Keratinocyte (primary cell): ENCODE results near the gene LENG9. TPM values are rescaled to one million over a fixed set of nuclear protein-coding genes. Genes with fewer than 3 reads are reported as not detected.

Experiments
- DNase-seq: peaks from one replicate; pipeline ENCODE4 v3.0.0-alpha.2; 2011; ENCODE audit warnings: low read depth, missing footprints, low spot score
- FAIRE-seq: peaks from 2 replicates; lab custom pipeline; 2011; peaks lifted over from hg19 to GRCh38; lab: Jason Lieb, UNC
- H2AFZ ChIP-seq: 2 replicates; pipeline ENCODE4 v1.6.0; 2012; ENCODE audit warnings: low read length, control low read depth, inconsistent platforms; ENCODE audit not compliant: control insufficient read depth
- H3K27ac ChIP-seq: 2 replicates; pipeline ENCODE4 v1.5.1; 2011; ENCODE audit warnings: low read length; ENCODE audit not compliant: control insufficient read depth, insufficient read depth
- H3K27me3 ChIP-seq: 3 replicates; pipeline ENCODE4 v1.6.0; 2011; ENCODE audit warnings: low read length; ENCODE audit not compliant: control insufficient read depth, insufficient read depth; ENCODE audit errors: extremely low read depth
- H3K36me3 ChIP-seq, 2 experiments: 2 replicates in 1 of 2; 3 replicates in 1 of 2; pipeline ENCODE4 v1.5.1; 2011; ENCODE audit warnings: low read length in 2 of 2, mild to moderate bottlenecking in 1 of 2; ENCODE audit not compliant: control insufficient read depth in 2 of 2, insufficient read depth in 2 of 2; ENCODE audit errors: extremely low read depth in 1 of 2
- H3K4me1 ChIP-seq: 3 replicates; pipeline ENCODE4 v1.5.1; 2011; ENCODE audit warnings: low read length; ENCODE audit not compliant: control insufficient read depth, insufficient read depth; ENCODE audit errors: extremely low read depth
- H3K4me2 ChIP-seq: 3 replicates; pipeline ENCODE4 v1.6.0; 2011; ENCODE audit warnings: low read depth, low read length; ENCODE audit not compliant: control insufficient read depth, insufficient read depth; ENCODE audit errors: extremely low read depth
- H3K4me3 ChIP-seq, 3 experiments: fragments of 200-600 bp in 1 of 3; sonication (generic) in 1 of 3; 2 replicates in 2 of 3; 3 replicates in 1 of 3; pipeline ENCODE4 v1.5.1; 2011 to 2016; ENCODE audit warnings: low read length in 3 of 3, mild to moderate bottlenecking in 3 of 3, control low read depth in 2 of 3, inconsistent platforms in 1 of 3, low read depth in 1 of 3, mixed read lengths in 1 of 3, mixed run types in 1 of 3, moderate library complexity in 1 of 3; ENCODE audit not compliant: control insufficient read depth in 2 of 3, insufficient read depth in 2 of 3; ENCODE audit errors: extremely low read depth in 1 of 3
- H3K79me2 ChIP-seq: 2 replicates; pipeline ENCODE4 v1.6.0; 2012; ENCODE audit warnings: low read length; ENCODE audit not compliant: control insufficient read depth, insufficient read depth
- H3K9ac ChIP-seq: 3 replicates; pipeline ENCODE4 v1.6.0; 2011; ENCODE audit warnings: low read length; ENCODE audit not compliant: control insufficient read depth, insufficient read depth; ENCODE audit errors: extremely low read depth
- H3K9me1 ChIP-seq: 3 replicates; pipeline ENCODE4 v1.6.0; 2011; ENCODE audit warnings: low read length; ENCODE audit not compliant: control insufficient read depth, insufficient read depth; ENCODE audit errors: extremely low read depth
- H3K9me3 ChIP-seq: 2 replicates; pipeline ENCODE4 v1.5.1; 2012; ENCODE audit warnings: low read depth, low read length; ENCODE audit not compliant: control insufficient read depth
- H4K20me1 ChIP-seq: 3 replicates; pipeline ENCODE4 v1.6.0; 2011; ENCODE audit warnings: low read length; ENCODE audit not compliant: control insufficient read depth, insufficient read depth; ENCODE audit errors: extremely low read depth
- EZH2 ChIP-seq: IDR thresholded peaks from one replicate; pipeline ENCODE4 v1.6.1; 2012; ENCODE audit warnings: inconsistent platforms, mild to moderate bottlenecking, low read length, moderate library complexity
- dilution Hi-C: fragments of 300-500 bp; cut with MboI; formaldehyde crosslinking; loops from one replicate; pipeline ENCODE4 v1.7.0; 2020; ENCODE audit warnings: low sequenced_read_pairs; ENCODE audit not compliant: extremely low pct_ligation_motif_present
- polyA plus RNA-seq, 5 experiments: library from polyadenylated mRNA; depleted of rRNA in 3 of 5; stranded (reverse) in 3 of 5; stranded (forward) in 1 of 5; unstranded in 1 of 5; fragments of >200 nt; gene quantifications; 1 replicate in 1 of 5; 2 replicates in 3 of 5; 3 replicates in 1 of 5; pipeline versions ENCODE4 v1.2.1 to v1.2.3, GENCODE V29; 2011 to 2012; ENCODE audit warnings: missing spikeins in 2 of 5, low read depth in 1 of 5, low replicate concordance in 1 of 5
- TF ChIP-seq, protein P1 (sequence below), 3 experiments: IDR thresholded peaks in 1 of 3; conservative IDR thresholded peaks in 1 of 3; optimal IDR thresholded peaks in 1 of 3; 2 replicates in 2 of 3; 3 replicates in 1 of 3; pipeline versions ENCODE3 to v1.5.1; 2011; ENCODE audit warnings: low read length in 3 of 3, mild to moderate bottlenecking in 3 of 3, moderate library complexity in 2 of 3, control low read depth in 1 of 3, inconsistent platforms in 1 of 3; ENCODE audit not compliant: insufficient read depth in 2 of 3; ENCODE audit errors: extremely low read depth in 1 of 3

Gene LENG9
- polyA plus RNA-seq, 1 donor (not counting 4 experiments of a cell fraction or from before 2014, with no cell fraction given): 1.3 TPM

DNA sequence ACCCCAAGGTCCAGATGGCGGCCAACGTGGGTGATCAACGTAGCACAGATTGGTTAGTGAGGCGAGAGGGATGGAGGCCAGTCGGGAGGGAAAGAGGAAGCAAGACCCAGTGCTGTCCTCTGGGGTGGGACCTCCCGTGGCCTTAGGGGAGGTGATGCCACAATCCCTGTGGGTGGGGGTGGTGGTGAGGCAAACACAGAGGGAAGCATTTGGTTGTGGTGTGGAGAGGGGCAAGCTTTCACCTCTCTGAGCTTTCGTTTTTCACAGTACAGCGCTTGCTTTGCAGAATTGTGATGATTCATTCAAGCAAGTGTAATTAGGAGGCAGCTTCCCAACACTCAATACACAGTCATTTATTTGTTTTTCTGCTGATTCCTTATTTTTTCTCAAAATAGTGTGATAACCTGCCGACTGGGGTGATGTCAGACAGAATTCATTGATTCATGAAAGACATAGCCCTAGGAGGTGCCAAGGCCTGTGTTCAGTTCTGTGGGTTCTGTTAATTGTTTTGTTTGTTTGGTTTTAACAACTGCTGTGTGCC, 12.2 kb downstream of the LENG9 start:
- DNase-seq (no peak), FAIRE-seq (no peak)
- Histone ChIP-seq H3K79me2 (peaks cover 95% of the 10 kb centered on the region), H3K9me1 (peaks cover 2% of the 10 kb centered on the region), H2AFZ (no peak overlapping the region), H3K27ac (no peak overlapping the region), H3K4me1 (peaks cover 27% of the 10 kb centered on the region), H3K36me3 (peaks cover 41 to 46% of the 10 kb centered on the region in 2 experiments), H4K20me1 (peaks cover 20% of the 10 kb centered on the region), H3K27me3 (no peaks in the 10 kb centered on the region), H3K4me3 (no peak overlapping the region), H3K4me2 (peak overlapping the region; percentile 88), H3K9me3 (no peaks in the 10 kb centered on the region), H3K9ac (peak overlapping the region; percentile 96)
- TF ChIP-seq, protein P1, sequence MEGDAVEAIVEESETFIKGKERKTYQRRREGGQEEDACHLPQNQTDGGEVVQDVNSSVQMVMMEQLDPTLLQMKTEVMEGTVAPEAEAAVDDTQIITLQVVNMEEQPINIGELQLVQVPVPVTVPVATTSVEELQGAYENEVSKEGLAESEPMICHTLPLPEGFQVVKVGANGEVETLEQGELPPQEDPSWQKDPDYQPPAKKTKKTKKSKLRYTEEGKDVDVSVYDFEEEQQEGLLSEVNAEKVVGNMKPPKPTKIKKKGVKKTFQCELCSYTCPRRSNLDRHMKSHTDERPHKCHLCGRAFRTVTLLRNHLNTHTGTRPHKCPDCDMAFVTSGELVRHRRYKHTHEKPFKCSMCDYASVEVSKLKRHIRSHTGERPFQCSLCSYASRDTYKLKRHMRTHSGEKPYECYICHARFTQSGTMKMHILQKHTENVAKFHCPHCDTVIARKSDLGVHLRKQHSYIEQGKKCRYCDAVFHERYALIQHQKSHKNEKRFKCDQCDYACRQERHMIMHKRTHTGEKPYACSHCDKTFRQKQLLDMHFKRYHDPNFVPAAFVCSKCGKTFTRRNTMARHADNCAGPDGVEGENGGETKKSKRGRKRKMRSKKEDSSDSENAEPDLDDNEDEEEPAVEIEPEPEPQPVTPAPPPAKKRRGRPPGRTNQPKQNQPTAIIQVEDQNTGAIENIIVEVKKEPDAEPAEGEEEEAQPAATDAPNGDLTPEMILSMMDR (optimal IDR thresholded peaks at IDR 0.05 in 1 of 3, IDR thresholded peaks at IDR 0.05 in 1 of 3, conservative IDR thresholded peaks at IDR 0.05 in 1 of 3; ENCODE audit: extremely low read depth in 1 of 3, insufficient read depth in 2 of 3, low read length in 3 of 3): no peak
- no peak for TF ChIP-seq EZH2
- dilution Hi-C loops: no loop called here

DNA sequence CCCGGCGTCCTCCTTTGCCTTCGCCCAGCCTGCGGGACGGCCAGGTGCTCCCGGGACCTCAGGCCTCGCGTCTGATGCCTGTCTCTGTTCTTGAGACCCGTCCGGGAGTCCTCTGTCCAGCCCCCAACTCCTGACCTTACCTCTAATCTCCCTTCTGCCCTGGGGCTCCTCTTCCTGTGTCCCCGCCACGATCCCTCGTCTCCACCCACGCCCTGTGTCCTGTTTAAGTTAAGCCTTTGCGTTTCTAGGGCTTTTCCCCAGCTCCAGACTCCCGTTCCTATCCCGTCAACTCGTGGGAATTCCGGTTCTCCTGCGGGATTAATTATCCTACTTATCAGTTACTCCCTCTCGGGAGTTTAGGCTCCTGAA, 13.9 kb downstream of the LENG9 start:
- Histone ChIP-seq H2AFZ (no peak overlapping the region), H4K20me1 (peaks cover 19% of the 10 kb centered on the region), H3K27ac (peak overlapping the region; percentile 97), H3K9me3 (no peaks in the 10 kb centered on the region), H3K36me3 (peaks cover 32 to 40% of the 10 kb centered on the region in 2 experiments), H3K4me1 (peaks cover 27% of the 10 kb centered on the region), H3K4me2 (peak overlapping the region; percentile 88), H3K79me2 (peaks cover 80% of the 10 kb centered on the region), H3K9me1 (peaks cover 2% of the 10 kb centered on the region), H3K27me3 (no peaks in the 10 kb centered on the region), H3K4me3 (peak overlapping the region; percentile 91 to 99 (median 96)), H3K9ac (peak overlapping the region; percentile 96)
- TF ChIP-seq, protein P1 (optimal IDR thresholded peaks at IDR 0.05 in 1 of 3, IDR thresholded peaks at IDR 0.05 in 1 of 3, conservative IDR thresholded peaks at IDR 0.05 in 1 of 3; ENCODE audit: extremely low read depth in 1 of 3, insufficient read depth in 2 of 3, low read length in 3 of 3): no peak
- TF ChIP-seq EZH2: no peak
- no peak for FAIRE-seq
- dilution Hi-C loops: no loop called here
- DNase-seq: no peak
